Cardiac fibroblast (primary cell): Measurements from ENCODE around the gene PRRT2.
"Not testable (repeated sequence)": the region's sequence is repeated elsewhere in the genome, so short reads cannot be mapped to it uniquely, and the experiment has no call there.

Source experiments
- DNase-seq, 2 donors: peaks; one replicate each; pipeline versions ENCODE4 v3.0.0 to v3.0.0-alpha.2; 2010; ENCODE audit warnings: low read depth in 2 of 2
- H3K4me3 ChIP-seq, 2 donors: replicated peaks in 1 of 2; 1 replicate in 1 of 2; 2 replicates in 1 of 2; pipeline ENCODE4 v1.5.1; 2011; ENCODE audit warnings: low read depth in 2 of 2, low read length in 2 of 2, mild to moderate bottlenecking in 2 of 2, moderate library complexity in 1 of 2
- CTCF ChIP-seq: IDR thresholded peaks from one replicate; pipeline ENCODE4 v1.5.1; 2011; ENCODE audit warnings: low read depth, mild to moderate bottlenecking, low read length, inconsistent platforms

Gene PRRT2

GRCh38 chr16:29791845-29792807 lies 19.9 kb upstream of the PRRT2 start:
- TF ChIP-seq CTCF: no peak
- DNase-seq: no peak
- H3K4me3 ChIP-seq: peak overlapping the region in 1 of 2 donors; percentile 97

GRCh38 chr16:29793153-29793552 lies 18.8 kb upstream of the PRRT2 start:
- DNase-seq, H3K4me3 ChIP-seq: not testable (repeated sequence)

GRCh38 chr16:29794231-29794710 lies 17.7 kb upstream of the PRRT2 start:
- DNase-seq: no peak
- H3K4me3 ChIP-seq: no peak overlapping the region
- no peak for TF ChIP-seq CTCF

GRCh38 chr16:29802416-29802935 lies 9.5 kb upstream of the PRRT2 start:
- no peak for DNase-seq
- no peak overlapping the region for H3K4me3 ChIP-seq
- no peak for TF ChIP-seq CTCF

- no peak for TF ChIP-seq CTCF
- DNase-seq: no peak
- H3K4me3 ChIP-seq: no peak overlapping the region
These were observed 8.0 kb upstream of the PRRT2 start for GRCh38 chr16:29804020-29804419.

- no peak for TF ChIP-seq CTCF
- peak overlapping the region; percentile 82 to 96 for H3K4me3 ChIP-seq
- DNase-seq: peak; percentile 46 to 70
These were observed 7.3 kb upstream of the PRRT2 start for GRCh38 chr16:29804455-29805231.
